ENCODE results near the gene PLK1. TPM values are rescaled to one million over a fixed set of nuclear protein-coding genes. Genes with fewer than 3 reads are reported as not detected.
A peak's percentile ranks its signal among the peaks of the same experiment; 100 is the strongest.

The PLK1 gene
- total and polyA plus RNA-seq, 8 donors = 0.58 to 35.9 (median 6.6) TPM

- Histone ChIP-seq H3K9me3 (peaks cover 0 to 6% (median 0%) of the 10 kb centered on the region in 4 donors), H3K4me3 (no peak overlapping the region), H3K27me3 (peaks cover 0 to 10% (median 0%) of the 10 kb centered on the region in 3 donors), H3K27ac (peak overlapping the region in 2 of 5 donors; percentile 80 to 86), H3K36me3 (peaks cover 0 to 49% (median 17%) of the 10 kb centered on the region in 4 donors), H3K4me1 (peaks cover 0 to 7% (median 0%) of the 10 kb centered on the region in 4 donors)
- DNase-seq = no peak
- intact Hi-C loops (cut with DNase I; ENCODE audit: low total_unique reads) = no loop called here
- TF ChIP-seq EP300 (IDR thresholded peaks at IDR 0.05) (no peak), POLR2A (IDR thresholded peaks at IDR 0.05) (no peak), CTCF (IDR thresholded peaks at IDR 0.05) (no peak), POLR2AphosphoS5 (IDR thresholded peaks at IDR 0.05) (no peak)
- 72 to 82% (median 75%) methylated on average over 8 of the region's 8 CpGs for WGBS, 5 donors
These were observed 22.4 kb downstream of the PLK1 start for GRCh38 chr16:23701045-23701444.

GRCh38 chr16:23702951-23703350, 24.3 kb downstream of the PLK1 start:
- Histone ChIP-seq H3K36me3 (peaks cover 0 to 54% (median 26%) of the 10 kb centered on the region in 4 donors), H3K27me3 (peaks cover 0 to 14% (median 0%) of the 10 kb centered on the region in 3 donors), H3K4me3 (no peak overlapping the region), H3K4me1 (peaks cover 0 to 7% (median 0%) of the 10 kb centered on the region in 4 donors), H3K27ac (no peak overlapping the region), H3K9me3 (peaks cover 0 to 6% (median 0%) of the 10 kb centered on the region in 4 donors)
- DNase-seq = no peak
- intact Hi-C loops (cut with DNase I; ENCODE audit: low total_unique reads) = no loop called here
- TF ChIP-seq POLR2A (IDR thresholded peaks at IDR 0.05) (no peak), CTCF (IDR thresholded peaks at IDR 0.05) (no peak), POLR2AphosphoS5 (IDR thresholded peaks at IDR 0.05) (no peak), EP300 (IDR thresholded peaks at IDR 0.05) (no peak)
- WGBS, 5 donors = 74 to 82% (median 77%) methylated on average over 2 of the region's 2 CpGs

GRCh38 chr16:23704772-23705516, 26.3 kb downstream of the PLK1 start:
- Histone ChIP-seq H3K27ac (peak overlapping the region in 1 of 5 donors; percentile 8), H3K4me1 (no peaks in the 10 kb centered on the region), H3K27me3 (peaks cover 0 to 15% (median 0%) of the 10 kb centered on the region in 3 donors), H3K4me3 (no peak overlapping the region), H3K9me3 (peaks cover 0 to 18% (median 9%) of the 10 kb centered on the region in 4 donors), H3K36me3 (peaks cover 0 to 69% (median 37%) of the 10 kb centered on the region in 4 donors)
- 86 to 88% (median 87%) methylated on average over 19 to 22 of the region's 22 CpGs for WGBS, 5 donors
- TF ChIP-seq CTCF (IDR thresholded peaks at IDR 0.05) (no peak), POLR2A (IDR thresholded peaks at IDR 0.05) (no peak), EP300 (IDR thresholded peaks at IDR 0.05) (no peak), POLR2AphosphoS5 (IDR thresholded peaks at IDR 0.05) (no peak)
- DNase-seq = no peak
- intact Hi-C loops (cut with DNase I; ENCODE audit: low total_unique reads) = no loop called here

GRCh38 chr16:23705517-23705902, 26.8 kb downstream of the PLK1 start:
- no peaks in the 10 kb centered on the region for H3K4me1 ChIP-seq
- H3K27me3 ChIP-seq = peaks cover 0 to 16% (median 0%) of the 10 kb centered on the region in 3 donors
- DNase-seq = no peak
- H3K4me3 ChIP-seq = no peak overlapping the region
- intact Hi-C loops (cut with DNase I; ENCODE audit: low total_unique reads) = no loop called here
- no peak for TF ChIP-seq CTCF (IDR thresholded peaks at IDR 0.05)
- no peak for TF ChIP-seq POLR2AphosphoS5 (IDR thresholded peaks at IDR 0.05)
- no peak for TF ChIP-seq EP300 (IDR thresholded peaks at IDR 0.05)
- no peak for TF ChIP-seq POLR2A (IDR thresholded peaks at IDR 0.05)
- peaks cover 0 to 75% (median 41%) of the 10 kb centered on the region in 4 donors for H3K36me3 ChIP-seq
- 69 to 97% (median 87%) methylated on average over 2 of the region's 2 CpGs for WGBS, 5 donors
- H3K27ac ChIP-seq = no peak overlapping the region
- H3K9me3 ChIP-seq = peaks cover 0 to 22% (median 14%) of the 10 kb centered on the region in 4 donors
